GM21360 (cell line): ENCODE data around the gene APOL4.
"Not testable (repeated sequence)": the region's sequence is repeated elsewhere in the genome, so short reads cannot be mapped to it uniquely, and the experiment has no call there.

Experiments used
- ATAC-seq: cut with Tn5 transposase; IDR thresholded peaks from one replicate; pipeline ENCODE4 v1.9.1; 2021; ENCODE audit warnings: mild to moderate bottlenecking, moderate library complexity; ENCODE audit not compliant: unreplicated experiment

Gene APOL4

DNA sequence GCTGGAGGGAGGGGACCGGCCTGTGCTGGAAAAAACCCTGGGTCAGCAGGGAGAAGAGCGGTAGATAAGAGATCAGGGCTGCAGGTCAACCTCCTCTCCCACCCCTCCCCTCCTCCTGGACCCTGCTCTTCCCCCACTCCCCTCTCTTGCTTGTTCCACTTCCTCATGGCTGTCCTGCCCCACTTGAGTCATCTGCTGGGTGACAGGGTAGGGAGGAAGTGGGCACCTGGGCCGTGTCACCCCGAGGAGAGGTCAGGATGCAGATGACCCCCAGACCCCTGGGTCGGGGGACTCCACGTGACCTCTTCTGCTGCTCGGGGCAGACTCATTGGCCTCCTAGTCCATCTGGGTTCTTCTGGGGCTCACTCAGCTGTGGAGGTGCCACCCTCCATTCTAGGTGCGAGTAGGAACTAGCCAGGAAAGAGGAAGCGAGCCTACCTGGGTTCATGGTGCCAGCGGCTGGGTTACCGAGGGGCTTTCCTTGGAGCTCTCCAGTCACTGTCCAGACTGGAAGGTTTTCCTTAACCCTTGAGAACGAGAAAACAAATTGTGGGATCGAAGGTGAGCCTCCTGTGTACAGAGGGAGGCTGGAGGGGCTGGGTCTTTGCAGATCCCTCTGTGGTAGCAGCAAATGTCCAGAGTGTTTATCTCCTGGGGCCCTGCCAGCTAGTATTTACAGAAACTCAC lies 31.2 kb upstream of the APOL4 start:
- ATAC-seq, result no peak

- not testable (repeated sequence) for ATAC-seq
Measured at GRCh38 chr22:36231051-36231450, 29.4 kb upstream of the APOL4 start.

DNA sequence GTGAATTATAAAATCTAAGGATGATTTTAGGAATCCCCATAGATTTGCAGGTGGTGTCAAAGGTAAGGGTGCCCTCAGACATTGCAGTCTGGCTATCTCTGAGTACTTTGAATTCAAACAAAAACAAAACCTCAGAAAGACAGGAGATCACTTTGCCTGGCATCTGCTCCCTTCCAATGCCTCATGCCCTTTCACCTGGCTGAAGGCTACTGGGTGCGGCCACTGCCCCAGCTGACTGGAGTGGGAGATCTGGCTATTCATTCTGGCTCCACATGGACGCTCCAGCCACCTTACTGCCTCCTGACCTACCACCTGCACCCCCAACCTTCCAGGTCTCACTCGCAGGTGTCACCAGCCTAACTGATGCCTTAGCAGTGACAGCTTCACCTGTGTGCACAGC lies 28.0 kb upstream of the APOL4 start:
- not testable (repeated sequence) for ATAC-seq

- no peak for ATAC-seq
Measured at GRCh38 chr22:36228944-36229343, 27.3 kb upstream of the APOL4 start.

GRCh38 chr22:36228369-36228768 lies 26.8 kb upstream of the APOL4 start:
- ATAC-seq, result not testable (repeated sequence)

DNA sequence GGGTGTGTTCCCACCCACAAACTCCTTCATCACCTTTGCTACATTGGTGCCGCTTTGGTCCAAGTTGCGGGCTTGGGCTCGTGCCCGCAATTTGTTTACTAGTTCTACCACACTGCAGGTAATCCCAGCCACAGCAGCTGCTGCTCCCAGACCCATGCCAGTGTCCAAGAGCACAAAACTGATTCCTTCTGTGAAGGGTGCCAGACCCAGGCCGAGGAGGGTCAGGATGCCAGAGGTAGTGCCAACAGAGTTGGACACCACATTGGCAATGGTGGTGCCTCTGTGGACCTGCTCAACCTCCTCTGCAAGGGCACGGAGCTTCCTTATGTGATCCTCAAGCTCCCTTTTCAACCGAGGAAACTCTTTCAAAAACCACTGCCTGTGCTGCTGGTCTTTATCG lies 26.2 kb upstream of the APOL4 start:
- ATAC-seq, result no peak

DNA sequence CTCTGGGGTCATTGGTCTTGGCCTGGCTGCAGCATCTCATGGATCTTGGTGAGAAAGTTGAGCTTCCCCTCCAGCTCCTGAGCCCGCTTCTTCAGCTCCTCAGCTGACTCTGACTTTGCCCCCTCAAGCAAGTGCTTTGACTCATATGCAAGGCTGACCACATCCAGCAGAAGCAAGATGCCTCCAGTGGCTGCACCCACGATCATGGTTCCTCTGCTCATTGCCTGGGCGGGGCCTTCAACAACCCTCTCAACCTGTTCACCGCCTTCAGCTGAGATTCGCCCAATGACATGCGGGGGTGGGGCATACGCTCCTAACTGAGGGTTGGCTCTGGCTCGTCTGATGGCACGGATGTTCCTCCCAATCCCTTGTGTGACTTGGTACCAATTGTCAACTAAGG lies 25.8 kb upstream of the APOL4 start:
- ATAC-seq, result no peak

- no peak for ATAC-seq
Measured at GRCh38 chr22:36226189-36226588, 24.6 kb upstream of the APOL4 start.

GRCh38 chr22:36225333-36225922 lies 23.8 kb upstream of the APOL4 start:
- no peak for ATAC-seq

- ATAC-seq, result no peak
Measured at GRCh38 chr22:36224245-36224644, 22.6 kb upstream of the APOL4 start.

DNA sequence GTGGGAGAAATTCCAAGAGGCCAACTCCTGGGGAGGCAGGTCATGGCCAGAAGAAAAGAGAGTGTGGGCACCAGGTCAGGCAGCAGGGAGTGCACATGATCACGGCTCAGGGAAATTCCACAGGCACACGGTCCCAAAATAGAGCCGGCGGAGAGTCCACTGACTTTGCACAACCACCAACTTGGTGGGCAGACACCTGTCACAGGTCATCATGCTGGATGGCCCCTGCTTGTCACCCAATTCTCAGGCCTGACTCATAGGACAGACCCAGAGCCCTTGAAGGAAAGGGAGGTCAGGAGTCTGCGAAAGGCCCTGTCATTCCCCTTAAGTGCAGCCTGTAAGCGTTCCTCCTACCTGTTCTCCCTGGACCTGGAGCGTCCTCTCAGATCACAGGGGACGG lies 21.9 kb upstream of the APOL4 start:
- ATAC-seq, result no peak

DNA sequence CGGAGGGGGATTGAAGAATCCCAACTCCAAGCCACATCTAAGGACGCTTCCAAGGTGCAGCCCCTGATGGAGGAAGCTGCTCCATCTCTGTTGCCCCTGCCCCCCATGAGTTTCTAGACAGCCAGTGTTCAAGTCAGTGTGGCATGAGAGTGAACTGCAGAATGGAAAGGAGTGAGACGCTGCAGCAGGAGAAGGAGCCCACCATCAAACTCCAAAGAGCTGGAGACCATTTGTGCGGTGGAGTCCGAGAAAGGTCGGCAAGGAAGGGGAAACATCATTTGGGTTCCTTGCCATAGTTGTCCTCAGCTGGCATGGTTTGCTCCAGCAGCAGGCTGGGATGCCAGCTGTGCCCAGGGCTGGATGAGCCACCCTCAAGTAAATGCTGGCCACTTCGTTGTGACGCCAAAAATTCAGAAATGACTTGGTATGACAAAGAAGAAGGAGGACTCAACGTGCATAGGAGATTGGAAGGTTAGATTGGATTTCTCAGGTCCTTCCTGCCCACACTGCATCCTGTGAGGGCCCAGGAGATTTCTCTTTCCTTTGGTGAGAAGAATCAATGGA lies 21.4 kb upstream of the APOL4 start:
- ATAC-seq, result no peak

GRCh38 chr22:36221799-36222751 lies 20.5 kb upstream of the APOL4 start:
- ATAC-seq, result no peak

DNA sequence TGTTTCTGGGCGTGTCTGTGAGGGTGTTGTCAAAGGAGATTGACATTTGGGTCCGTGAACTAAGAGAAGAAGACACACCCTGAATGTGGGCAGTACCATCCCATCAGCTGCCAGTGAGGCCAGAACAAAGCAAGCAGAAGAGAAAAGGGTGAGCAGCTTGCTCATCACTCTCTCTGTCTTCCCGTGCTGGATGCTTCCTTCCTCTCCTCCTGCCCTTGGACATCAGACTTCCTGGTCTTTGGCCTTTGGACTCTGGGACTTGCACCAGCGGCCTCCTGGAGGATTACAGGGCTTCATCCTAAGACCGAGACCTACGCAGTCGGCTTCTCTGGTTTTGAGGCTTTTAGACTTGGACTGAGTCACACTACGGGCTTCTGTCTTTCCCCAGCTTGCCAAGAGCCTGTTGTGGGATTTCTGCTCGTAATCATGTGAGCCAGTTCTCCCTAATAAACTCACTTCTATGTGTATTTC lies 18.9 kb upstream of the APOL4 start:
- no peak for ATAC-seq

DNA sequence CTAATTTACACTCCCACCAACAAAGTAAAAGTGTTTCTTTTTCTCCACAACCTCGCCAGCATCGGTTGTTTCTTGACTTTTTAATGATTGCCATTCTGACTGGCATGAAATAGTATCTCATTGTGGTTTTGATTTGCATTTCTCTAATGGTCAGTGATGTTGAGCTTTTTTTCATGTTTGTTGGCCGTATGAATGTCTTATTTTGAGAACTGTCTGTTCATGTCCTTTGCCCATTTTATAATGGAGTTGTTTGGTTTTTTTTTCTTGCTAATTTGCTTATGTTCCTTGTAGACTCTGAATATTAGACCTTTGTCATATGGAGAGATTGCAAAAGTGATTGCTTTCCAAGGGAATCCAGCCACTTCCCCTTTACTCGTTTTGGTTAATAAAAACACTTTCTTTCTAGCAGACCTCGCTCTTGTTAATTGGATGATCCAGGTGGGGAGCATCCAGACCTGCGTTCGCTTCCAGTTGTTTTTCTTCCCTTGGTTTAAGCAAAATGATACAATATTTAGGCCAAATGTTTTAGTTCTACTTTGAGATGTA lies 17.1 kb upstream of the APOL4 start:
- no peak for ATAC-seq

- no peak for ATAC-seq
Measured at GRCh38 chr22:36215981-36216380, 14.4 kb upstream of the APOL4 start.

DNA sequence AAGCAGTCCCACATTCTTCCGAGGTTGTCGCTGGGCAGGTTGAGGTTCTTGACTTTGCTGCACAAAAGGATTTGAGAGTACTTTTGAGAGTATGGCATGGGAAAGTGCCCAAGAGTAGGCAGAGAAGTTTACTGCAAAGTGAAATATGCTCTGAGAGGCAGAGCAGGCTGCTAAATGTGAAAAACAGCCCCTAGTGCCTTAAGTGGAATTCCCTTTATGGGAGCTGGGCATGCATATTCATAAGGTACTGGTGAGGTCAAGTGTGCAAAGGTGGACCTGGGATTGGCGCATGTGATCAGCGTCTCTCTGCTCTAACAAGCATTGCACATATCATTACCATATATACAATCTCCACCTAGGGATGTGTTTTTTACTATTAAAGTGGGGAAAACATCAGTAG lies 12.0 kb upstream of the APOL4 start:
- ATAC-seq, result no peak

GRCh38 chr22:36212901-36213300 lies 11.3 kb upstream of the APOL4 start:
- no peak for ATAC-seq

GRCh38 chr22:36211237-36211861 lies 9.7 kb upstream of the APOL4 start:
- ATAC-seq, result no peak

GRCh38 chr22:36210224-36210623 lies 8.6 kb upstream of the APOL4 start:
- ATAC-seq, result no peak

DNA sequence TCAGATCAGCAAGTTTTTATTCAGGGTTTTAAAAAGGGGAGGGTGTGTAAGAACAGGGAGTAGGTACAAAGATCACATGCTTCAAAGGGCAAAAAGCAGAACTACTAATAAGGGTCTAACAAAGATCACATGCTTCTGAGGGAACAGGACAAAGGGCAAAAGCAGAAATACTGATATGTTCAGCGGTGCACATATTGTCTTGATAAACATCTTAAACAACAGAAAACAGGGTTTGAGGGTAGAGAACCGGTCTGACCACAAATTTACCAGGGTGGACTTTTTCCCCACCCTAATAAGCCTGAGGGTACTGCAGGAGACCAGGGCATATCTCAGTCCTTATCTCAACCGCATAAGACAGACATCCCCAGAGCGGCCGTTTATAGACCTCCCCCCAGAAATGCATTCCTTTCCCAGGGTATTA lies 7.9 kb upstream of the APOL4 start:
- not testable (repeated sequence) for ATAC-seq
